ENCODE results near the gene XBP1.

Gene XBP1

GRCh38 chr22:28795932-28796856 is 4.2 kb downstream of the XBP1 start:
- Histone ChIP-seq H4K20me1 (ENCODE audit: low read depth, low read length) (peaks cover 18% of the 10 kb centered on the region), H3K9ac (ENCODE audit: low read length) (no peak overlapping the region), H3K79me2 (ENCODE audit: insufficient read depth, low read length) (0 out of 2 replicates have a peak, but pooled peaks cover 6% of the 10 kb centered on the region), H3K27ac (ENCODE audit: low read depth, low read length) (no peak overlapping the region), H3K4me3 (ENCODE audit: insufficient read depth, low read length, poor library complexity, severe bottlenecking) (no peak overlapping the region), H3F3A (ENCODE audit: insufficient read depth) (peaks cover 9% of the 10 kb centered on the region), H3K27me3 (ENCODE audit: low read length) (no peaks in the 10 kb centered on the region), H3K36me3 (ENCODE audit: low read length) (peaks cover 35% of the 10 kb centered on the region), H3K9me2 (replicated peaks; ENCODE audit: insufficient read depth, low read length) (no peaks in the 10 kb centered on the region), H3K9me3 (ENCODE audit: insufficient read depth, low read length) (no peaks in the 10 kb centered on the region), H2AFZ (ENCODE audit: low read depth, low read length, severe bottlenecking) (no peak overlapping the region), H3K4me2 (ENCODE audit: low read depth, low read length, poor library complexity, severe bottlenecking) (no peak overlapping the region)
- no peak for TF ChIP-seq CTCF (IDR thresholded peaks at IDR 0.05; ENCODE audit: insufficient read depth, low read length, poor library complexity, severe bottlenecking)
- TF ChIP-seq EZH2phosphoT487 (conservative IDR thresholded peaks at IDR 0.05; ENCODE audit: low read length) = no peak

- Histone ChIP-seq H3F3A (ENCODE audit: insufficient read depth) (peaks cover 9% of the 10 kb centered on the region), H3K27ac (ENCODE audit: low read depth, low read length) (no peak overlapping the region), H3K27me3 (ENCODE audit: low read length) (no peaks in the 10 kb centered on the region), H2AFZ (ENCODE audit: low read depth, low read length, severe bottlenecking) (no peak overlapping the region), H3K9ac (ENCODE audit: low read length) (no peak overlapping the region), H3K79me2 (ENCODE audit: insufficient read depth, low read length) (0 out of 2 replicates have a peak, but pooled peaks cover 6% of the 10 kb centered on the region), H3K9me3 (ENCODE audit: insufficient read depth, low read length) (no peaks in the 10 kb centered on the region), H3K4me3 (ENCODE audit: insufficient read depth, low read length, poor library complexity, severe bottlenecking) (no peak overlapping the region), H3K4me2 (ENCODE audit: low read depth, low read length, poor library complexity, severe bottlenecking) (no peak overlapping the region), H3K9me2 (replicated peaks; ENCODE audit: insufficient read depth, low read length) (no peaks in the 10 kb centered on the region), H3K36me3 (ENCODE audit: low read length) (peaks cover 35% of the 10 kb centered on the region), H4K20me1 (ENCODE audit: low read depth, low read length) (peaks cover 18% of the 10 kb centered on the region)
- TF ChIP-seq EZH2phosphoT487 (conservative IDR thresholded peaks at IDR 0.05; ENCODE audit: low read length) (no peak), CTCF (IDR thresholded peaks at IDR 0.05; ENCODE audit: insufficient read depth, low read length, poor library complexity, severe bottlenecking) (no peak)
Measured at GRCh38 chr22:28795071-28795693, 5.2 kb downstream of the XBP1 start.

GRCh38 chr22:28793976-28794584 is 6.3 kb downstream of the XBP1 start:
- H3K27me3 ChIP-seq (ENCODE audit: low read length) = no peaks in the 10 kb centered on the region
- no peak overlapping the region for H3K4me2 ChIP-seq (ENCODE audit: low read depth, low read length, poor library complexity, severe bottlenecking)
- no peak overlapping the region for H3K27ac ChIP-seq (ENCODE audit: low read depth, low read length)
- H3K9ac ChIP-seq (ENCODE audit: low read length) = no peak overlapping the region
- H3K36me3 ChIP-seq (ENCODE audit: low read length) = peaks cover 38% of the 10 kb centered on the region
- no peak overlapping the region for H2AFZ ChIP-seq (ENCODE audit: low read depth, low read length, severe bottlenecking)
- no peaks in the 10 kb centered on the region for H3K79me2 ChIP-seq (ENCODE audit: insufficient read depth, low read length)
- TF ChIP-seq EZH2phosphoT487 (conservative IDR thresholded peaks at IDR 0.05; ENCODE audit: low read length) (no peak), CTCF (IDR thresholded peaks at IDR 0.05; ENCODE audit: insufficient read depth, low read length, poor library complexity, severe bottlenecking) (no peak)
- H4K20me1 ChIP-seq (ENCODE audit: low read depth, low read length) = peaks cover 21% of the 10 kb centered on the region
- peaks cover 9% of the 10 kb centered on the region for H3F3A ChIP-seq (ENCODE audit: insufficient read depth)
- H3K4me3 ChIP-seq (ENCODE audit: insufficient read depth, low read length, poor library complexity, severe bottlenecking) = no peak overlapping the region
- H3K9me2 ChIP-seq (replicated peaks; ENCODE audit: insufficient read depth, low read length) = no peaks in the 10 kb centered on the region
- no peaks in the 10 kb centered on the region for H3K9me3 ChIP-seq (ENCODE audit: insufficient read depth, low read length)
